Transverse colon (tissue), 4 donors: ENCODE measurements around the gene CAMTA1. TPM values are rescaled to one million over a fixed set of nuclear protein-coding genes. Genes with fewer than 3 reads are reported as not detected.
A peak's percentile ranks its signal among the peaks of the same experiment; 100 is the strongest.

Experiments used
- DNase-seq: peaks from one replicate; pipeline ENCODE4 v3.0.0-alpha.2; 2019
- H3K27ac ChIP-seq, 4 donors: fragments of 200-600 bp; sonication (generic); 2 replicates each; pipeline ENCODE4 v1.5.1; 2016 to 2018; ENCODE audit warnings: inconsistent platforms in 4 of 4
- H3K27me3 ChIP-seq: fragments of 200-600 bp; sonication (generic); 2 replicates; pipeline ENCODE4 v1.5.1; 2017; ENCODE audit warnings: inconsistent platforms
- H3K36me3 ChIP-seq, 4 donors: fragments of 200-600 bp; sonication (generic); 2 replicates each; pipeline ENCODE4 v1.5.1; 2017 to 2019; ENCODE audit warnings: inconsistent platforms in 4 of 4
- H3K4me1 ChIP-seq, 4 donors: fragments of 200-600 bp; sonication (generic); 2 replicates each; pipeline ENCODE4 v1.5.1; 2017 to 2020; ENCODE audit warnings: inconsistent platforms in 4 of 4
- H3K4me3 ChIP-seq, 4 donors: fragments of 200-600 bp; sonication (generic); 1 replicate in 1 of 4; 2 replicates in 3 of 4; pipeline versions ENCODE4 v1.5.1 to v1.6.1; 2017 to 2019; ENCODE audit warnings: inconsistent platforms in 4 of 4
- H3K9me3 ChIP-seq, 2 donors: fragments of 200-600 bp; sonication (generic); 2 replicates each; pipeline ENCODE4 v1.5.1; 2017 to 2019; ENCODE audit warnings: inconsistent platforms in 2 of 2
- EP300 ChIP-seq: sonication (generic); formaldehyde crosslinking; IDR thresholded peaks from one replicate; pipeline ENCODE4 v1.6.1; 2017; ENCODE audit warnings: antibody characterized with exemption, low read depth
- POLR2A ChIP-seq: fragments of 450-650 bp; IDR thresholded peaks from one replicate; pipeline ENCODE4 v1.6.1; 2016; ENCODE audit warnings: antibody characterized with exemption, mild to moderate bottlenecking, moderate library complexity
- POLR2AphosphoS5 ChIP-seq, 3 donors: sonication (generic); formaldehyde crosslinking; IDR thresholded peaks; one replicate each; pipeline ENCODE4 v1.6.1; 2016; ENCODE audit warnings: antibody characterized with exemption in 3 of 3
- whole genome bisulfite sequencing, 2 donors: methylation state at CpG; one replicate each; pipeline ENCODE4 v1.1.5; 2018; ENCODE audit warnings: low coverage in 1 of 2; 5-methylcytosine and 5-hydroxymethylcytosine counted together
- in situ Hi-C, 4 donors: fragments of 200-750 bp; cut with MboI; loops; one replicate each; pipeline versions ENCODE4 v1.15.0 to v1.15.1; 2017; ENCODE audit warnings: low sequenced_read_pairs in 3 of 4, low pct_ligation_motif_present in 1 of 4, low pct_unique_long_range_greater_than_20kb in 1 of 4
- intact Hi-C: fragments of 100-400 bp; cut with DNase I; formaldehyde crosslinking; loops from one replicate; pipeline ENCODE4 v1.15.1; 2023; ENCODE audit warnings: low total_unique reads
- total RNA-seq, 4 donors: library from RNA; depleted of rRNA; stranded (reverse); fragments of >200 nt; gene quantifications; one replicate each; pipeline ENCODE4 v1.1.0, GENCODE V29; 2016
- TF ChIP-seq, protein P1 (sequence below), 5 experiments: fragments of 200-600 bp in 3 of 5; fragments of 450-650 bp in 2 of 5; sonication (generic) in 3 of 5; IDR thresholded peaks; 1 replicate in 2 of 5; 2 replicates in 3 of 5; pipeline ENCODE4 v1.5.1; 2016 to 2017; ENCODE audit warnings: antibody characterized with exemption in 5 of 5, inconsistent platforms in 3 of 5, mild to moderate bottlenecking in 2 of 5, moderate library complexity in 1 of 5

CAMTA1 gene
- total RNA-seq, 4 donors from 2014 or later: 93.8 to 268 (median 130) TPM

DNA sequence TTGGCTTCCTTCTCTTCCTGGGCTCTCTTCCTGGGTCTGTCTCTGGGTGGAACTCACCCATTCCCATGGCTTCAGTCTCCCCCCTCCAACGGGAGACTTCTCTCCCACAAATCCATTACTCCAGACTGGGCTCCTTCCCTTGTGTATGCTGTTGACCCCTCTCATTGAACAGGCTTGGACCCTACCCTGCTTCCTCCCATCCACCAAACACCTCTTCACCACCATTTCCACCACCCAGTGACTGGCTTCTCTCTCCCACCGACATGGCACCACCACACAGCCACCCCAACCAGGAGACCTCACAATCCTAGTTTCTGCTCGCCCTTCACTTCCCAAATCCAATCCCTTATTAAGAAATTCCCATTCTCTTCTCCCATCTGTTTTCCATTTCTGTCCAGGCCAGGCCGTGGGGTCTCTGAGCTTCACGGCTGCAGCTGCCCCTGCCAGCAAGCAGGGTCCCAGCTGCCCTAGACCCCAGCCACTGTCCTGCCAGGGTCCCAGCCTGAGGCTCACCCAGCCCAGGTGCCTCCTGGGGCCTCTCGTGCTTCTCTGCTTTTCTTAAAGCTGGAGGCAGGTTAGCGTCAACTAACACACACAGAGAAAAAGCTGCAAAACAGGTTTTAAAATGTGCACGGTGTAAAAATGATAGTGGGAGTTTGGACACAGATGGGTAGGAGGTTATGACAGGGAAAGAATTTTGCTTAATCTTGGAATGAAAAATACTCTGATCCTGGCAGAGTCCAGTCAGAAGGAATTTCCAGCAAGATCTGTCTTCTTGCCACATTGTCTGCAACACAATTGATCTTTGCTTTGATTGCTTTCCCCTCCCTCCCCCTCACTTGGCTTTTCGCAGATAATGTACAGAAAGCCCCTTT lies 602.0 kb downstream of the CAMTA1 start:
- 50 to 58% methylated on average over 1 to 9 of the region's 9 CpGs for WGBS, 2 donors
- H3K4me1 ChIP-seq: peaks cover 0 to 14% (median 3%) of the 10 kb centered on the region in 4 donors
- H3K9me3 ChIP-seq: no peaks in the 10 kb centered on the region
- H3K27ac ChIP-seq: no peak overlapping the region
- TF ChIP-seq EP300 (no peak), POLR2A (no peak), POLR2AphosphoS5 (IDR thresholded peaks at IDR 0.05) (no peak)
- TF ChIP-seq, protein P1, sequence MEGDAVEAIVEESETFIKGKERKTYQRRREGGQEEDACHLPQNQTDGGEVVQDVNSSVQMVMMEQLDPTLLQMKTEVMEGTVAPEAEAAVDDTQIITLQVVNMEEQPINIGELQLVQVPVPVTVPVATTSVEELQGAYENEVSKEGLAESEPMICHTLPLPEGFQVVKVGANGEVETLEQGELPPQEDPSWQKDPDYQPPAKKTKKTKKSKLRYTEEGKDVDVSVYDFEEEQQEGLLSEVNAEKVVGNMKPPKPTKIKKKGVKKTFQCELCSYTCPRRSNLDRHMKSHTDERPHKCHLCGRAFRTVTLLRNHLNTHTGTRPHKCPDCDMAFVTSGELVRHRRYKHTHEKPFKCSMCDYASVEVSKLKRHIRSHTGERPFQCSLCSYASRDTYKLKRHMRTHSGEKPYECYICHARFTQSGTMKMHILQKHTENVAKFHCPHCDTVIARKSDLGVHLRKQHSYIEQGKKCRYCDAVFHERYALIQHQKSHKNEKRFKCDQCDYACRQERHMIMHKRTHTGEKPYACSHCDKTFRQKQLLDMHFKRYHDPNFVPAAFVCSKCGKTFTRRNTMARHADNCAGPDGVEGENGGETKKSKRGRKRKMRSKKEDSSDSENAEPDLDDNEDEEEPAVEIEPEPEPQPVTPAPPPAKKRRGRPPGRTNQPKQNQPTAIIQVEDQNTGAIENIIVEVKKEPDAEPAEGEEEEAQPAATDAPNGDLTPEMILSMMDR (IDR thresholded peaks at IDR 0.05): no peak
- no peak overlapping the region for H3K4me3 ChIP-seq
- in situ Hi-C loops: no loop called here
- H3K36me3 ChIP-seq: no peaks in the 10 kb centered on the region
- intact Hi-C loops: no loop called here
- DNase-seq: no peak
- H3K27me3 ChIP-seq: no peaks in the 10 kb centered on the region

- no peaks in the 10 kb centered on the region for H3K36me3 ChIP-seq
- intact Hi-C loops: no loop called here
- in situ Hi-C loops: no loop called here
- no peak for DNase-seq
- 61 to 69% methylated on average over 3 to 11 of the region's 11 CpGs for WGBS, 2 donors
- H3K4me3 ChIP-seq: no peak overlapping the region
- TF ChIP-seq, protein P1 (IDR thresholded peaks at IDR 0.05): no peak
- TF ChIP-seq EP300 (no peak), POLR2AphosphoS5 (IDR thresholded peaks at IDR 0.05) (no peak), POLR2A (no peak)
- peaks cover 0 to 14% (median 3%) of the 10 kb centered on the region in 4 donors for H3K4me1 ChIP-seq
- no peaks in the 10 kb centered on the region for H3K9me3 ChIP-seq
- no peak overlapping the region for H3K27ac ChIP-seq
- H3K27me3 ChIP-seq: no peaks in the 10 kb centered on the region
Measured at GRCh38 chr1:7388141-7388487, 602.9 kb downstream of the CAMTA1 start.

DNA sequence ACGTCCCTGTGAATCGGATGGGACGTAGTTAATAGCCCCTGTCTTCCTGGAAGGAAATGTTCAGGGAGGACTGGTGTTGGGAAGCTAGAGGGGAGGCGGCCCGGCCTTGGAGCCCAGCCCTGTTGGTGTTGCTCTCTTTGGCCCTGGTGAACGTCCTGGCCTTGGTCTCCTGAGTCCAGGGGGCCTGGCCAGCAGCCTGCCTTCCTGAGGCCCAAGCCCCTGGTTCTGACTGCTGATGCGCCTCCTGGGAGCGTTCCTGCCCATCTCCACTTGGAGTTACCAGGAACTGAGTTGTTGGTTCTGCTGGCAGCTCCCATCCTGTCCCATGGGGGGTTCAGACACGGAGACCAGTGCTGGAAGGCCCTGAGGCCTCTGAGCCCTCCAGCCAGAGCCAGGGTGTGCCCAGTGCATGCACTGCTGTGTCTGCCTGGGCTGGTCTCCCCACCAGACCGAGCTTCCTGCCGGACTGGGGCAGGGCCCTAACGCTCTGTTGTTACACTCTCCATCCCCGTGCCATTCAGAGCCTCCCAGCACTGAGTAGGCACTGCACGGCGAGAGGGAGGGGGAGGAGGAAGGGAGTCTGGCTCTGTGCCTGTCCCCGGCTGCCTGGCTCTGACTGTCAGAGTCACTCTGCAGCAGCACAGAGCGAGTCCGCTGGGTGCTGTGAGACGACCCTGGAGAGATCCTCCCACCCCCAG lies 603.4 kb downstream of the CAMTA1 start:
- whole genome bisulfite sequencing, 2 donors: 63 to 67% methylated on average over 3 to 19 of the region's 19 CpGs
- H3K27me3 ChIP-seq: no peaks in the 10 kb centered on the region
- peaks cover 0 to 14% (median 3%) of the 10 kb centered on the region in 4 donors for H3K4me1 ChIP-seq
- TF ChIP-seq POLR2A: no peak
- TF ChIP-seq POLR2AphosphoS5 (IDR thresholded peaks at IDR 0.05): no peak
- intact Hi-C loops (no loop called here), in situ Hi-C loops (no loop called here)
- H3K27ac ChIP-seq: peak overlapping the region in 3 of 4 donors; percentile 21 to 30 (median 30)
- H3K36me3 ChIP-seq: no peaks in the 10 kb centered on the region
- DNase-seq: no peak
- no peaks in the 10 kb centered on the region for H3K9me3 ChIP-seq
- H3K4me3 ChIP-seq: no peak overlapping the region

DNA sequence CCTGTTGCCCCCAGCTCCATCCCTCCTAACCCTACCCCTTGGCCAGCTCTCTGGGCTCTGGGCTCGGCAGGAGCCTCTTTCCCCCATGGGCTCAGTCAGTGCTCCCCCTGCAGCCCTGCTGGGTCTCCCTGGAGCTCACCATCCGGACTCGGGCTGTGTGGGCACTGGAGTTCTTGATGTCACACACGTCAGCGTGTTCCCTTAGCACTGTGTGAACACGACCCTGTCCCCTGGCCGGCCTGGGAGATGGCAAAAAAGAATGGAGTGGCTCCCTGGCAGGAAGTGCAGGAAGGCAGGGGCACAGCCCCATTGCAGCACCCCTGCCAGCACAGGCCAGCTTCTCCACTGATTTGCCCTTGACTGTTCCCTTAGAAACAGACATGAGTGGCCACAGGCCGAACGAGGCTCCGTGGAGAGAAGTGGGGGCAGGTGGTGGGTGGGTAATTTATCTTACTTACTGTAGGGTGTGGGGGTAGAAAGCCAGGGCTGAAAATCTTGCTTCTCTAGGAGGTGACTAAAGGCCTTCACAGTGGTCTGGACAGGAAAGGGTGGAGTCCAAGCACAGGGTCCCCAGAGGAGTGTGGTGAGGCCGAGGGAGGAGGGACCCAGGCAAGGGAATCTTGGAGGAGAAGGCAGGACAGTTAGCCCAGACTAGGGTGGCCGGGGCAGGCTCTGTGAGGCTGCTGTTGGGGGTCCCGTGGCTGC lies 604.1 kb downstream of the CAMTA1 start:
- intact Hi-C loops: no loop called here
- peak overlapping the region in 3 of 4 donors; percentile 21 to 30 (median 30) for H3K27ac ChIP-seq
- TF ChIP-seq POLR2A (no peak), EP300 (no peak), POLR2AphosphoS5 (IDR thresholded peaks at IDR 0.05) (no peak)
- TF ChIP-seq, protein P1 (IDR thresholded peaks at IDR 0.05): no peak
- H3K4me1 ChIP-seq: peaks cover 0 to 14% (median 3%) of the 10 kb centered on the region in 4 donors
- H3K4me3 ChIP-seq: no peak overlapping the region
- WGBS, 2 donors: 43 to 66% methylated on average over 4 to 13 of the region's 13 CpGs
- H3K27me3 ChIP-seq: no peaks in the 10 kb centered on the region
- no peak for DNase-seq
- H3K9me3 ChIP-seq: no peaks in the 10 kb centered on the region
- in situ Hi-C loops: no loop called here
- H3K36me3 ChIP-seq: no peaks in the 10 kb centered on the region
